Fibroblast of skin of left biceps (primary cell): Measurements from ENCODE around the gene OR10J1.
"Not testable (repeated sequence)": the region's sequence is repeated elsewhere in the genome, so short reads cannot be mapped to it uniquely, and the experiment has no call there.

Source experiments
- DNase-seq, 2 experiments: peaks; one replicate each; pipeline ENCODE4 v3.0.0-alpha.2; 2013; ENCODE audit warnings: low read depth in 2 of 2

Gene OR10J1, protein sequence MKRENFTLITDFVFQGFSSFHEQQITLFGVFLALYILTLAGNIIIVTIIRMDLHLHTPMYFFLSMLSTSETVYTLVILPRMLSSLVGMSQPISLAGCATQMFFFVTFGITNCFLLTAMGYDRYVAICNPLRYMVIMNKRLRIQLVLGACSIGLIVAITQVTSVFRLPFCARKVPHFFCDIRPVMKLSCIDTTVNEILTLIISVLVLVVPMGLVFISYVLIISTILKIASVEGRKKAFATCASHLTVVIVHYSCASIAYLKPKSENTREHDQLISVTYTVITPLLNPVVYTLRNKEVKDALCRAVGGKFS

DNA sequence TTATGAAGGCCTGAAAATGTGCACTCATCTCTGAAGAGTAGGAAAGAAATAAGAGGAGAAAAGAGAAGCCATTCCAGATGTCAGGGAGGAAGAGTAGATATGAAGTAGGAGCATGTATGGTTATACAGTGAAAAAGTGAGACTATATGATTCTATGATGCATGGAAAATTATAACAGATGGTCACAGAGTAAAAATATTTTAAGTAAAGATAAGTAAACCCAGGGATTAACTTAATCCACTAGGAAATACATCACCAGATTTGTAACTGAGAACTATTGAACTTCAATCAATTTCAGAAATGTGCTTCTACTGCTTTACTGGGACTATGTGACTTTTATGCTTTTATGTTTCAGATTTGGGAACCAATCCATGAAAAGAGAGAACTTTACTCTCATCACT, at the start of gene OR10J1:
TSS of gene OR10J1 (plus strand) at position 301 of the 400 bp plus-strand sequence. CDS start at position 371, 70 bp downstream.
- no peak for DNase-seq

DNA sequence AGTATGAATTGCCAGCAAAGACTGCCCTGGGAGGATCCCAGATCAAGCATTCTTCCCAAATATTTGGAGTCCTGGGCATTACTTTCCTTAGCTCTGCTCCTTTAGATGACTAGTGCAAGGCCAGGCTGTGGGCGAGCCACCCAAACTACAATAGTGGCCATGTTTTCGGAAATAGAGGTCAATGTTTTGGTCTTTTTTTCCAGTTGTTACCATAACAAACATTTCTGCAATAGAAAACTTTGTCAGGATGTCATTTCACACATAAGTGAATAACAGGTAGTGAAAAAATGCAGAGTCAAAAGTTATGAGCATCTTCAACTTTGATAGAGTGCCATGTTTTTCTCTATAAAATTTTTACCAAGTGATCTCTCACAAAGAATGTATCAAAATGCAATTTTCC, 32.7 kb upstream of the OR10J1 start:
- no peak for DNase-seq

DNA sequence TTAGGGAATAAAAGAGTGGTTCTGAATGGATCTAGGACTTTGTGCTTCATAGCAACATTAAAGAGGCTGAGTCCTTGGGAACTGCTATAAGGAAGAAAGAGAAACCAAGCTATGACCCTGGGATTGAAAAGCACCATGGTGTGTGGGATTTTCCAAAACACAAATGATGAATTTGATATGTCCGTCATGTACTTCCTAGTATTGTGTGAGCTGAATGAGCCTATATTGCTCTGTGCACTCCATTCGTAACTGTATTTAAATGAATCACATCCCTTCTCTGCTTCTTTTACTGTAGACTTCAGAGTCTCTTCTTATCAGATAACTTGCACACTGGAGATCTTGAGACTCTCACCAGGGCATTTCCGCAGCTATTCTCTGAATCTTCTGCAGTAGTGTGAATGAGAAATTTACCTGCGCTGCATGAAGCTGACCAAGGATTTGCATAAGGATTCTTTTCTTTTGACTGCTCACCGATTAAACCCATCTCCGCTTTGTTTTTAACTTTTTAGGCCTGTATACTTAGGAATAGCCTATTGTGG, 30.6 kb upstream of the OR10J1 start:
- DNase-seq, result no peak

DNA sequence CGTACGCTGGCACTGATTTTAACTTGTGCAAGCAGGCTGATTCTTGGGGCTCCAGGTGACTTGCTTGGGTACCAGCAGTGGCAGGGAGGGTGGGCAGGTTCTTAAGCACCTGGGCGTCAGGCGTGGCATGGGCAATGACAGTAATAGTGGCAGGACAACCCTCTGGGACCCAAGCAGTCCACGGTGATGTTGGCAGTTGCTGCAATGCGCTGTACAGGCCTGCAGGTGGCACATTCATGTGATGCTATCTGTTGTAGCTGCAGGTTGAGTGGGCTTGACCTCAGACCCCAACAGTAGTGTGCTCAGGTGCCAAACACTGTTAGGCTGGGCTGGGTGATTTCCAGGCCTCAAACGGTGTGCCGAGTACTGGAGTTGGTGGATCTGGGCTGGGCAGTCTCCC, 17.7 kb upstream of the OR10J1 start:
- no peak for DNase-seq

DNA sequence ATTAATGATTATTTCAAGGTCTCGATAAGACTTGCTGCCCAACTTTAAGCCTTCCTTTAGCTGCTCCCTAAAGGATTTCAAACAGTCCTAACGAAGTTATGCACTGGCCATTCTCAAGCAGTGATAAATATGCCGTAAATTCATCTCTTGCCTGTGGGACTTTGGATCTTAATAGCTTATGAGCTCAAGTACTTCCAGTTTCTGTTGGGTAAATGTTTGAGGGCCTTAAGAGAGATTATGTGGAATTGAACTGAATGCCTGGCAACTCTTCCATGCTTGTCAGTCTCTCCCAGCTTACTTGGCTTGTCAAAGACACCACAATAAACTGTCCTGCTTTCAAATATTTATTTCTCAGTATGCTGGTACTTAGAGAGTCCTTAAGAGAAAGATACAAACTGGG, 11.0 kb upstream of the OR10J1 start:
- DNase-seq, result no peak

DNA sequence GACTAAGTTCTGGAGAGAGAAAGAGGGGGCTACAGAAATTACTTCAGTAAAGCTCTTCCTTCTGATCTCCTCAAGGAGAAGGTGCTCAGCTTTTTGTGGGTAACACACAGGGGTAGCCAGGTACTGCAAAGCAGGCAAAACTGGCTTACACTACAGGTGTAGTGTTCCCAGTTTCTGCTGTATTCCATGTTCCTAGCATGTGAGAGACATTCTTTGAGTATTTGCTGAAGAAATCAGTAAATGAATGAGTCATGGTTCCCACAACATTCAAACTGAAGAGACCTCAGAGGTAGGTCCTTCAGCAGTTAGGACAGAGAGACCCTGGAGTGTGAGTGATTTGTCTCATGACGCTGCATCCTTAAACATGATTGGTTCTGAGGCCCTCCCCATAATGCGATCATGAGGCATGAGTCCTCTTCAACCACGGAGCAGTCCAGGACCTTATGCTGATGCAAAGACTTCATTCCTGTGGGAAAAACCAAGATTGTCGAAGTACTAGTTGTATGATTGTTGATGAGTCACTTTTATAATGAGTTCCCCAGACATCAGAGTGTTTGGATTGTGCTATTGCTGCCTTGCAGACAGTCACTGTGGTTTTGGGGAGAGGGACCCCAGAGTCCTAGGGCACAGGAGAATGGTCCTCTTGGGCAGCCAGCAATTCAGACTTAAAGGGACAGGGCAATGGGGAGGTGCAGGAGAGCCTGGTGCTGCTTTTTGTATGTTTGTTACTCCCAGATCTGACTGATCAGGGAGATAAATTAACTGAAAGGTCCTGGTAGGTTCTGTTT, 10.3 kb upstream of the OR10J1 start:
- DNase-seq, result peak; percentile 17 to 32

DNA sequence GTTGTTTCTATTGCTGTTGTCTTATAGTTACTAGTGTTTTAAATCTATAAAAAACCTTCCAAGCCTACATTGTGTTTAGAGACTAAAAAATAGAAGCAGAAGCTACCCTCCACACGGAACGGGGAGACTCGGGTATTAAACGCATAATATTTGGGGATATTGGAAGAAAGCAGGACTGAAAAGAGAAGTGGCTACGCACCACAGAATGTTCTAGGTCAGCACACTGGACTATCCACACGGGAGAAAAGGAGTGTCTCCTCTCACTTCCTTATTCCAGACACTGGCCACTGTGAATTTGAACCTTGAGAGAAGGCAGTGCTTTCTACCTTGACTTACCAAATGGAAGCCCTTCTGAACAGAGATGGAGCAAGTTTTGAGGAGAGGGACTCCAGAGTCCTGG, 8.5 kb upstream of the OR10J1 start:
- DNase-seq, result no peak

DNA sequence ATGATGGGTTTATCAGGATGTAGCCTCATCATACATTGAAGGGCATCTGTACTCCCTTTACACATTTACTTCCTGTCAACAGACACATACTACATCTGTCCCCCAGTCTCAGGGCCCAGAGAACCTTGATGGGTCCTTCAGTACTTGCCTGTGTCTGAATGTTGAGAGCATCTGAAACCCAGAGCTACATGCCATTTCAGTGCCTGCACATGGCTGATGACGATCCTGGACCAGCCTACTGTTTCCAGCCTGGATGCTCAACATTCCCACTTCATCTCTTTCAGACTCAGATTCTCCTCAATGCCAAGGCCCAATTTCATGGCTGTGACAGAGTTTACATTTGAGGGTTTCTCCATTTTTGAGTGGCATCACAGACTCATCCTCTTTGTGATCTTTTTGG, 7.6 kb upstream of the OR10J1 start, which contains the start of gene OR10J4:
TSS of gene OR10J4 (plus strand) at position 301 of the 400 bp plus-strand sequence.
- DNase-seq, result no peak

DNA sequence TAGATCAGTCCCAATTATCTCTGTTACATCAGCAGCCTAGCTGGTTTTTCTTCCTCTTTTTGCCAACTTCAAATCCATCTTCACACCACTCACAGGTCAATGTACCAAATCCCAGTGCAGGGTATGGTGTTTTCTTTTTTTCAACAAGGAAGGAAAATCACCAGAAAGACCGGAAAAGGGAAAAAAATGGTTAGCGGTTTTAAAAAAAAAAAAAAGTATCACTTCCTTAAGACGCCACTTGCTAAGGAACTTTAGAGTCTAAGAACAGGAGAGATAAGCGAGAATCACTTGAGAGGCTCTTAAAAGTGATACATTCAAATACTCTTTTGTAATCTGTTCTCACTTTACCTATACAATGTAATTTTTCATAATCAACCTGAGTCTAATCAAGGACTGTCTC, 3.1 kb upstream of the OR10J1 start:
- no peak for DNase-seq

DNA sequence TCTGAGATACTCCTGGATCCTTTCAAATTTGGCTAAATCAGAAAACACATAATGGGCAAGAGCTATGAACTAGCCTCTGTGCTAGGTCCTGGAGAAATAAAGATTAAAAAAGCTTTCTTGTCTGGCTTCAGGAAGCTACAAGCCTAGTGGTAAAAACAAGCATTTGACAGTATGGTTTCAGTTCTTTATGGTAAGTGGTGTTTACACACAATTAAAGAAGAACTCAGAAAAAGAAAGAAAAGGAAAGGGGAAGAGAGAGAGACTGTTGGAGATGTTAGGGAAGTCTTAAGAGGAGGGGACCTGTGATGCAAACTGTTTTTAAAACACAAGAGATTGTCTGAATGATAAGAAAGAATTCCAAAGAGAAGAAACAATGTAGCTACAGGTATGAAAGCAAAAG, 1.8 kb downstream of the OR10J1 start:
- no peak for DNase-seq

DNA sequence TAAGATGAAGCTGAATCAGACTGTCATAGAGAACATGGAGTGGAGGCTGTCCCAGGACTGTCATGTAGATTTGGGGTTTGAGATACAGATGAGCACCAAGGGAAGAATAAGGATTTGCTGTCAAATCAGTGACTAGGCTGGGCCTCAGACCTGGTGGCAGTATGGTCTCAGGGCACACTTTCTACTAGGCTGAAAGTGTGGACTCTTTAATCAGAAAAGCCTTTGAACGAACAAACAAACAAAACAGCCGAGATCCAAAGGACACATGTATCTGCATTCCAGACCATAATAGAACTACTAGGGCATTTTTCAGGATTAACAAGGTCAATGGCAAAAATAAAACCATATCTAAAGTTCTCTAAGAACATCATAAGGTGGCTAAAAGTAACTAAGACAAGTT, 2.9 kb downstream of the OR10J1 start:
- DNase-seq, result no peak

DNA sequence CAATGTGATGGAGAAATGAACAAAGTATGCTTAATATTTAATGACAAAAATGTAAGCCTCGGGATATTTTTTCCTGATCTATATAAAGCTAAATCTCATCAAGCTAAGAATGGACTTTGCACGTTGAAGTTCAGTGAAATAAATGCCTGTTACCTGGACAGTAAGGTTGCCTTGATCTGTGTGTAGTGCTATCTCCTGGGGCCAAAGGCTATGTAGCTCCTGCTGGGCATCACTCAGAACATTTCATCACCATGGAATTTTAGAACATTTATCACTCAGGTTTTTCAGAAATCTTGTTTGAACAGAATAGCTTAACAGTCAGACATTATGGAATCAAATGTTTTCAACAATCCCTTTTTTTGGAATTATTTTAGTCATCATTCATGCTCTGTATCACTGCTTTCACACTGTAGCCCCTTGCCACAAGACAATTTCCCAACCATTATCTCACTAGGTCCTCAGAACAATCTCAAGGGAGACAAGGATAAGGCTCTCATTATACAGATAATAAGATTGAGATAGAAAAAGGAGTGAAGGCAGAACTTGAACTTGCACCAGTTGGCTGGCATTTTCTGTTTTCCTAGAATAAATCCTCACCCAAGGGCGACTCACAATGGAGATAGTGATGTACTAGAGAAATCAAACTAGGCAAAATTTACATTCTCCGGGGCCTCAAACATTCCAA, 3.7 kb downstream of the OR10J1 start:
- DNase-seq, result no peak

DNA sequence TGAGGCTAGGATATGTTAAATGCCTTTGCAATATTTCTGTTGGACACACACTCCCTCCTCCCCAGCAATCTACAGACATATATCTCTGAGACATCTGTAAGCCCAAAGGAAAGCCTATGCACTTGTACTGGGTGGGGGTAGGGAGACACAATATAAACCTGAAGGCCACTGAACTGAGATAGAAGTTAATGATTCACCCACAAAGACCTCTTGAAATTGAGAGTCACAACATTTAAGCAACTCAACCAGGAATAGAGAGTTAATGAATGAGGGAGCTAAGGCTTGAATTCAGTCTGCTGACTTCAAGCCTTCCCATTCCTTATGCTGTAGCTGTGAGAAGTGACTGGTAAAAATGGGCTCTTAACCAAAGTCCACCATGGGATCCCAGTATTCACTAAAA, 5.0 kb downstream of the OR10J1 start:
- DNase-seq, result no peak

DNA sequence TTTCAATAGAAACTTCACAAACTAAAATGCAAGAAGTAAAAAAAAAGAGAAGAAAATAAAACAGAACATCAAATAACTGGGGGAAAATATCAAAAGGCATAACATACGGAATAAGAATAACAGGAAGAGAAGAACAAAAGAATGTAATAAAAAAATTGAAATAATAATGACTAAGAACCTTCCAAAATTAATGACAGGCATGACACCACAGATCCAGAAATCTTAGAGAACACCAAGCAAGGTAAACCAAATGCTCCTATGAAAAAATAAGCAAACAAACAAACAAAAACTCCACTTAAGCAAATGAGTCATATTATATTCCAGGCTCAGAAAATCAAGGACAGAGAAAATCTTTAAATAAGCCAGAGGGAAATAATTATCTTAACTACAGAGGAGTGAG, 8.7 kb downstream of the OR10J1 start:
- no peak for DNase-seq

DNA sequence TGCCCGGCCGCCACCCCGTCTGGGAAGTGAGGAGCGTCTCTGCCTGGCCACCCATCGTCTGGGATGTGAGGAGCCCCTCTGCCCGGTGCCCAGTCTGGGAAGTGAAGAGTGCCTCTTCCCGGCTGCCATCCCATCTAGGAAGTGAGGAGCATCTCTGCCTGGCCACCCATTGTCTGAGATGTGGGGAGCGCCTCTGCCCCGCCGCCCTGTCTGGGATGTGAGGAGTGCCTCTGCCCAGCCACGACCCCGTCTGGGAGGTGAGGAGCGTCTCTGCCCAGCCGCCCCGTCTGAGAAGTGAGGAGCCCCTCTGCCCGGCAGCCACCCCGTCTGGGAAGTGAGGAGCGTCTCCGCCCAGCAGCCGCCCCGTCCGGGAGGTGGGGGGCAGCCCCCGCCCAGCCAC, 10.1 kb downstream of the OR10J1 start:
- not testable (repeated sequence) for DNase-seq

DNA sequence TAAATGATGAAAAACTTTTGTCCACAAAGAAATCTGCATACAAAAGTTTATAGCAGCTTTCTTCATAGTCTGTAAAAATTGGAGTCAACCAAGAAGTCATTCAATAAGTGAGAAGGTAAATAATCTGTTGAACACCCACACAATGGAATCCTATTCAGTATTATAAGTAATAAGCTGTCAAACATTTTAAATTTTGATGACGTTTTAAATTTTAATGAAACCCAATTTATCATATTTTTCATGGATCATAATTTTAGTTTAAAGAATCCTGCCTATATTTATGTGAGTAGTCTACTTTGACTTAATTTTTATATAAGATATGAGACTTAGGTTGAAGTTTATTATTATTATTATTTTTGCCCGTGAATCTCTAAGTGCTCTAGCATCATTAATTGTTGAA, 20.0 kb downstream of the OR10J1 start:
- DNase-seq, result no peak

DNA sequence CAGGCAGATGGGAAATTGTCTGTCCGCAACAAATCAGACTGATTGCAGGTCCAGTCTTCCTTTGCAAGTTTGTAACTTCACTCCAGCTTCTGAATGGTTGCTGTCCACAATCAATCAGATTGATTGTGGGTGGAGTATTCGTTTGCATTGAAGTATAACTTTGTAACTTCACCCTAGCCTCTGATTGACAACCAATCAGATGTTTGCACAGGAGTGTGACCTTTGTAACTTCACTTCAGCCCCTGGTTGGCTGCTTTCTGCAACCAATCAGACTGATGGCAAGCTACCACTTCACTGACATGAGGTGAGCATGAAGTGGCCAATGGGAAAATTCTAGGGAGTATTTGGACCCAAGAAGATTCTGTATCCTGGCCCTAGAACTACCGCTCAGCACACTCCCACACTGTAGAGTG, 25.7 kb downstream of the OR10J1 start:
- no peak for DNase-seq

DNA sequence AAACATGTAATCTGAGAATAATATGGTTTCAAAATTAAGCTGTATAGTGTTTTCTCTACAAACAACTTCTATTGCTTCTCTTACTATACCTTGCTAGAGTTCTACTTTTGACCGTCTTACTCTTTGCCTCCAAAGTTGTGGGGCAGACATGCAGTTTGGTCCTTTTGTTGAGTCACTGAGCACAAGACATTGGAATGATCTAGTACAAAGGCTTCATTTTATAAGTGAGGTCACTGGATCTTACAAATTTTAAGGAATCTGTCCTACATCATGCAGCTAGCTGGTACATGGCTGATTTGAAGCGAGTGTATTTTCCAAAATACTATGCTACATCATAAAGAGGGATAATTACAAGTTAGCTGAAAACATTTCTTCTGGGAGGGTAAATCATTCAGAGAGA, 28.8 kb downstream of the OR10J1 start:
- DNase-seq, result no peak

DNA sequence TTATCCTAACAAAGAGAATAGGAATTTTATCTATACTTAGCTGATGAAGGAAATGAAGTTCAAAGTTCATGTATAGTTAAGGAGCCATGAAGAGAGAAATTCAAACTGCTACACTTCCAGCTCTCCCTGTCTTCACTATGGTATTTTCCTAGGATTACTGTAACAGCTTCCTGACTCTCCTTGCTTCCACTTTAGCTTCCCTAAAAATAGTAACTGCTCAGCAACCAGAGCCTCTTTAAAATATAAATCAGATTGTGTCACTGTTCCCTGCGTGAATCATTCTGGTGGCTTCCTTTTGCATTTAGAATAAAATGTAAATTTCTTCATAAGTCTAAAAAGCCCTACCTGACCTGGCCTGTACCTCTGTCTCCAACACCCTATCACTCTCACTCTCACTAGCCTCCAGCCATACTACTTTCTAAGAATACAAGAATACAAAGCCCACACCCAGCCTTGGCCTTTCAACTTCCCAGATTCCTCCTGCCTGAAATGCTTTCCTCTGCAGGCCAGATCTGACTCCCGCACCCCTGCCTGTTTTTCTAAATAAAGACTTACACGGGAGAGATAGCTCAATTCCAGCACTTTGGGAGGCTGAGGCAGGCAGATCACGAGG, 30.5 kb downstream of the OR10J1 start:
- no peak for DNase-seq

DNA sequence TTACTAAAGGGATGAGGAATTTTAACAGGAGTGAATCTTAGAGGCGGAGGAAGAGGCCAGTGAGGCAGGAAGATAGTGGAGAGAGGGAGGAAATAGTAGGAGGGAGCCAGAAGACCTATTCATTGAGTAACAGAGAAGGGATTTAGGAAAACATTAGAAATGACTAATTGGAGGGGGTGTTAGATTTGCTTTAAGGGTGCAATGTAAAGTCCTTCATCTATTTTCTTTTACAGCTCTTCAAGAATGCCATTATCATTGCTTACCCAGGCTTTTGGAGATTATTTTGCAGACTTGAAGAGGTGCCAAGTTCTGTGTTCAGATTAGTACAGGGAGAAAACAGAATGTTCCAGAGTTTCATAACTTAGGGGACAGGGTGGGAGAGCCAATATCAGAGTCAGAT, 33.8 kb downstream of the OR10J1 start:
- DNase-seq, result no peak

DNA sequence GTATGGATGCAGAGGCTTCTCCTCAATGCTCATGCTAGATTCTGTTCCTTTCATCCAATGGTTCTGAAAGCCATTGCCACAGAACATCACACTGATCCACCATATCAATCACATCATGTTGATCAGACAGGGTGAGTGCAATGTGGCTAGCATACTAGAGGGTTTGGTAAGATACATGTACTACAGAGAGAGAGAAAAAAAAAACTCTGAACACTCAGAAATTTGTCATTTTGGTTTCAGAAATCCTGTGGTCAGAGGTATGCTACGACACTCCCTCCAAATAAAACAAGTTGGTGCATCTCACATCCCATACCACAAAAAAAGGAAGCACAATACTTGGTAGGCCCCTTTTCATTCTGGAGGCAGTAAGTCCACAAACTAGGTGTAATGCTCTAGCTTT, 35.4 kb downstream of the OR10J1 start:
- no peak for DNase-seq

DNA sequence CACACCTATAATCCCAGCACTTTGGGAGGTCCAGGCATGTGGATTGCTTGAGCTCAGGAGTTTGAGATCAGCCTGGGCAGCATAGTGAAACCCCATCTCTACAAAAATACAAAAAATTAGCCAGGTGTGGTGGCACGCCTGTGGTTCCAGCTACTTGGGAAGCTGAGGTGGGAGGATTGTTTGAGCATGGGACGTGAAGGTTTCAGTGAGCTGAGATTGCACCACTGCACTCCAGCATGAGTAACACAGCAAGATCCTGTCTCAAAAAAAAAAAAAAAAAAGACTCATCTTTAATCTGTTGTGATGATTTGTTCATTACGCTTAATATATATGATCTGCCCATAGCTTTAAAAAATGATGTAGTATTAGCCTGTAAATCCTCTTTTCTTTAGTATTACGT, 44.0 kb downstream of the OR10J1 start:
- no peak for DNase-seq
